Stimulated activated CD4-positive, alpha-beta T cell treated with anti-CD3 and anti-CD28 coated beads, TNF-alpha, amount 100 ng/mL, for 1 hour (primary cell): Measurements from ENCODE around the gene MMP19.
"Not testable (repeated sequence)": the region's sequence is repeated elsewhere in the genome, so short reads cannot be mapped to it uniquely, and the experiment has no call there.

Experiments used
- DNase-seq, 3 donors: peaks; one replicate each; pipeline ENCODE4 v3.0.0-alpha.2; 2020; ENCODE audit warnings: low read depth in 3 of 3, low spot score in 1 of 3

The MMP19 gene

DNA sequence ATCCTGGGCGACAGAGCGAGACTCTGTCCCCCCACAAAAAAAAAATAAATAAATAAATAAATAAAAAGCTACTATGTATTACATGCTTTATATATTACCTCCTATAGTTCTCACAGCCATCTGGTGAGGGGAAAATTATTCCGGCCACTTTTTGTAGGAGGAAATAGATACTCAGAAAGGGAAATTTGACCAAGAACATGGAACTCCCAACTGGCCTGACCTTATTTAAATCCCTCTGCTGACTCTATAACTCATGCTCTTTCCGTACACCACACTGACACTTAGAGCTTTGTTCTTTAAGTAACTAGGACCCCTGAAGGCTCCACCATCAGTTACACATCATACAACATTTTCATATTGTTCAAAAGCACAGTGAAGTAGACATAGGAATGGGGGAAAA is 2.2 kb upstream of the MMP19 start:
- DNase-seq = no peak

DNA sequence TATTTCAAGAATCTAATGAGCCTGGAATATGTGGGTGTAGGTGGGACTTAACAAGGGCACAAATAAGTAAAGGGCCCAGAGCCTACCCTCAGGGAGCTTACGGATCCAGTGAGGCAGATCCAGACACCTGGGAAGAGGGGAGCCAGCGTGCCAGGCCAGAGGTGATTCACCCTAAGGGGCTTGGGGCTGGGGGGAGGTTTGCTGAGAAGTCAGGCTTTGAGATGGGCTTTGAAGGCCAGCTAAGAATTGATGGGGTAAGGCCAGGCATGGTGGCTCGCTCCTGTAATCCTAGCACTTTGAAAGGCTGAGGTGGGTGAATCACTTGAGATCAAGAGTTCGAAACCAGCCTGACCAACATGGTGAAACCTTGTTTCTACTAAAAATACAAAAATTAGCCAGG is 695 bp upstream of the MMP19 start:
- DNase-seq = no peak

DNA sequence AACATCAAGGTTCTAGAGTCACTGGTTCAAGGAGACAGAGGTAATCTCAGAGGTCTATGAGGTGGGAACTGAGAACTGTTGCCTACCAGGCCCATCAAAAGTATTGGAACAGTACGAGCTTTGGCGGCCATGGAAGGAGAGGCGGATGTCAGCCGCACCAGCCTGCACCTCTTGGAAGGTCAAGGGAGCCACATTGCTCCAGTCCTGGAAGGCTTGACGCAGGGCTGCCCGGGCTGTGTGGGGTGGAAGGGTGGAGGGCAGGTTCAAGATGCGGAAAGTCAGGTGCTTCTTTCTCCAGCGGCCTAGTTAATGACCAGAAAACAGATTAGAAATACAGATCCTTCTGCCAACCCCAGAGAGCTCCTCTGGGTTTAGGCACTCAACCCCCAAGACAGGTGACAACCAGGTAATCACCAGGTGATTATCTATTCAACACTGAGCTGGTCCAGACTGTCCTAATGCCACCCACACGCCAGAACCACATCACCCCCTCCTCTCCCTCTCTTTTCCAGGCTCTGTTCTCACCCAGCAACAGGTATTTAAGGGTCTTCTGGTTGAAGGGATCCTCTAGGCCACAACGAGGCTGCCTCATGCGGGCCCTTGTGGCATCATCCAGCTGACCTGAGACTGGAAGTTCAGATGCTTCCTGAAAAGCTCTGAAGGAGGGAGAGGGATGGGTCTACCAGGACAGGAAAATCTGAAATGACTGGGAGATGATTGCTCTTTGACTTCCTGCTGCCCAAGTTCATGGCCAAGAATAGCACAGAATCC is 2.0 kb downstream of the MMP19 start:
- no peak for DNase-seq

DNA sequence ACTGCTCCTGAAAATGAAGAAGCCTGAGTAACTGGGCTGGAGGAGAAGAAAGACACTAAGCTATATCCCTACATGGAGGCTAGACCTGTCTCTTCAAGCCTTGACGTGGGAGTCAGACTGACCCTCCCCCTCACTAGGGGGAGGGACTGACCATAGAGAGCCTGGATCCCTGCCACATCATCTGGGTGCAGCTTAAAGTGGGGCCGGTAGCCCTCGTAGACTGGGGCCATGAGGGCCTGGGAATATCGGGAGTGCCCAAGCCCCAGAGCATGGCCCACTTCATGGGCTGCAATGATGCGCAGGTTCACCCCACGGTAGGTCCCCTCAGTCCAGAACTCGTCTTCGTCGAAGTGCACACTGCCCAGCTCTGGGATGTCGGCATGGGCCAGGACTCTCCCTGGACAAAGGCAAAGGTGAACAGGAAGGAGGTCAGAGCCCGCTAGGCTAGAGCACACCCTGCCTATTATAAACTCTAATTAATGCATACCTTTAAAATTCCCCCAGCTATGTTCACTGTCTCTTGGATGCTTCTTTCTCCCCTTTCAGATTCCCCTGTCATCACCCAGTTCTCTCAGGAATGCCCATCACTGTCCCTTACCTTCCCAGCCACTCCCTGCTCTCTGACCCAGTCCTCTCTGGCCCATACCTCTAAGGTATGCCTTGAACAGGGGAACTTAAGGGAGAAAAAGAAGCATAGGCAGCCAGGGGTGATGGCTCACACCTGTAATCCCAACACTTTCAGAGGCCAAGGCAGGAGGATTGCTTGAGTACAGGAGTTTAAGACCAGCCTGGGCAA is 3.2 kb downstream of the MMP19 start:
- no peak for DNase-seq

DNA sequence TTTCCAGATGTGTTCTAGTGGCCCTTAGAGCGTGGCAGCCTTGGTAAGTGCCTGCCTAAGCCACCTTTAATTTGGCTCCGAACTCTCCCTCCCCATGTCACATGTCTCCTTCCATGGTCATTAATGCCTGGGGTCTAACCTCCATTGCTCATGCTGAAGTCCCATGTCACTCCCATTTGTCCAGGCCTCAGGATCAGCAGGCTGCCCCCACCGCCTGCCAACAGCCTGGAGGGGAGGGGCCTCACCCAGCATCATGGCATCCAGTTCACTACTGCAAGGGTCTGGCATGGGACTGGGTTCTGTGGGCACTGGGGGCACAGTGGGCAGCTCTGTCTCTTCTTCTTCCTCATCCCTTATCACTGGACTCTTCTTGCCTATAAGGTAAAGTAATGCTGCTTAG is 4.4 kb downstream of the MMP19 start:
- no peak for DNase-seq

DNA sequence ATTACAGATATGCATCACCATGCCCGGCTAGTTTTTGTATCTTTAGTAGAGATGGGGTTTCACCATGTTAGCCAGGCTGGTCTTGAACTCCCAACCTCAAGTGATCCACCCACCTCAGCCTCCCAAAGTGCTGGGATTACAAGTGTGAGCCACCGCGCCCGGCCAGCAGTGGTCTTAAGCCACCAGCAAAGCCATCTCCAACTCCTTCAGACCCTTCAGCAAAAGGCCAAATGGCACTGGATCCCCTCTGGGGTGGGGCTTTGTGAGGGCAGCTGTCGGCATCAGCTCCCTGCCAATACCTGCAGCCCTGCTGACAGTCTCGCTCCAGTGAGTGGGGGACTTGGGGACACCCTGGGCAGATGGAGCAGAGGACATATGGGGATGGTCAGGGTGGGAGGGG is 8.3 kb downstream of the MMP19 start:
- not testable (repeated sequence) for DNase-seq

DNA sequence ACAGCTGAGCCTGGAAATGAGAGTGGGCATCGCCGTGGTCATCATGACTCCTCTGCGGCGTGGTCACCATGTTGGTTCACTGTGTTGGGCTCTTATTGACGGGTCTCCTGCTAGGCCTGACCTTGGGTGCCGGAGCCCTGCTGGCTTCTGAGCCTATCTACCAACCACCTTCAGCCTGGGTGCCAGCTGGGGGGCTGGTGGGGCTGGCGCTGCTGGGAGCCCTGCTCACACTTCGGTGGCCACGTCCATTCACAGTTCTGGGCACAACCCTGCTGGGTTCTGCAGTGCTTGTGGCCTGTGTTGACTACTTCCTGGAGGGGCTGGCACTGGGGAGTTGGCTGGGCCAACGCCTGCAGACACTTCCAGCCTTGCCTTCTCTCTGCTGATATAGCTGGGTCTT is 9.7 kb downstream of the MMP19 start:
- no peak for DNase-seq

DNA sequence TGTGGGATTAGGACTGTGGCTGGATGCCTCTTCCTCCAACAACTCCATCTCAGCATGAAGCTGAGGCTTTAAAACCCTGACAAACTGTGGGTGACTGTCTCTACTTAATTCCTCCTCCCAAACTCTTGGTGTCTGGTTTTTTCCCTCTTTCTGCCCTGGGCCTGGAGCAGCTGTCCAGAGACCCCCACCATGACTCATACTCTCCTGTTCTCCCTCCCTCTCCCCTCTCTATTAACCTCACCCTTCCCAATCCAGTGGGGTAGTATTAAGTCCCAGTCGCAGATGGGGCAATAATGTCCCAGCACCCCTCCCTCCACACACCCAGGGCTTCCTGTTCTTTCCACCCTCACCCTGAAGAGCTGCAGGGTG is 11.3 kb downstream of the MMP19 start:
- DNase-seq = no peak

DNA sequence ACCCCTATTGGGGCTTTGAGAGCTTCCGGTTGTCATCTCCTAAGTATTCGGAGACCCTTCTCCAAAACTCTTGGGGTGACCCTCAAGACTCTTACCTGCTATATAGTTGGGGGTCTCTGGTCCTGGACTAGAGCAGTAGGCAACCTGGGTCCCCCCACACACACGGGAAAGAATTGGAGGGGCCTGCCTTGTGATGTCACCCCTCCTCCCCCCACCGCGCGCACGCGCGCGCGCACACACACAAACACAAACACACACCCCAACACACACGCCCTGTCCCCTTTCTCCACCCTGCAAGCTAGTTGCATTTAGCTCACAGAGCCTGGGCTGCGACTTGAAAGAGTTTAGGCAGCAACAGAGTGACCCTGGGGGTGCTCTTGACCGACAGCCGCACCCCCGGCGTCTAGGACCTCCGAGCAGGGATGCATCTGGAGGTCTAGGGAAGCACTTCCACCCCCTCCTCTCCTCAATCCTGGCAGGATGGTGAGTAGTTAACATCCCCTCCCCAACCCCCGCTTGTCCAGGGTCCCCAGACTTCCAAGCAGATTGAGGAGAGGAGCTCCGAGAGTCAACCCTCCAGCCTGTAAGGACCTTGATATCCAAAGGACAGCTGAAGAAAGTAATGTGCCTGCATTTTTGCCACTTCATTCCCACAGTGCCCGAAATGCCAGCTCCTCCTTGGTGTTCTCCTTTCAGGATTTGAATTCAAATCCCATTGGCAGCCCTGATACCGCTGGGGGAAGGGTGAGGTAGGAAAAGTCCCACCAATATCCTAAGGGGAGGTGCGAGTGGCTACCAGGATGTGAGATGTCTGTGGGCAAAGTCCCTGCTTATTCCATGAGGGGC is 11.9 kb downstream of the MMP19 start:
- no peak for DNase-seq

DNA sequence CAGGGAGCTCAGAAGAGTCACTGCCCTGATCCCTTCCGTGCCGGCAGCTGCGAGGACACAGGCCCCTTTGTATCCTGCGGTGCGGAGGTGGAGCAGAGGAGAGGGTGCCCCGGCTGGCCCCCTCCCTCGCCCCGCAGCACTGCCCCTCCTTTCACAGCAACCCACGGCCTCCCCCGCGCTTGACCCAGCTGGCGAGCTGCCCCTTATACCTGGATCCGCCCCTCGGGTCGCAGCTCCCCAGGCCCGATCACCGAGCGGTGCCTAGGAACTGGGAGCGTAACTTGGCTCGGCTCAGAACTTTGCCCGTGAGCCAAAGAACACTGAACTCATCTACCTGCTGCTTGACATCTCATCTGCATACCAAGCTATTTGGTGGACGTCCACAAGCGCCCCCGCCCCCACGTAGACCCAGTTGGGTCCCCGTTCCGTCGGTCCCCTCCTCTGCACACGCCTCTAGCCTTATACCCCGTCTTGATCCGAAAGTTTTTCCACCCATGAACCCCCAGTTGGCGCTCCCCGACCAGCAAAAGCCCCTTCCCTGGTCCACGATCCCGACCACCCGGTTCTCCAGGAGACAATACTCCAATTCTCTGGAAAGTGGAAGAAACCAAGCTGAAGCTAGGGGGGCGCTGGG is 12.7 kb downstream of the MMP19 start:
- DNase-seq = peak in 1 of 3 donors; percentile 30

DNA sequence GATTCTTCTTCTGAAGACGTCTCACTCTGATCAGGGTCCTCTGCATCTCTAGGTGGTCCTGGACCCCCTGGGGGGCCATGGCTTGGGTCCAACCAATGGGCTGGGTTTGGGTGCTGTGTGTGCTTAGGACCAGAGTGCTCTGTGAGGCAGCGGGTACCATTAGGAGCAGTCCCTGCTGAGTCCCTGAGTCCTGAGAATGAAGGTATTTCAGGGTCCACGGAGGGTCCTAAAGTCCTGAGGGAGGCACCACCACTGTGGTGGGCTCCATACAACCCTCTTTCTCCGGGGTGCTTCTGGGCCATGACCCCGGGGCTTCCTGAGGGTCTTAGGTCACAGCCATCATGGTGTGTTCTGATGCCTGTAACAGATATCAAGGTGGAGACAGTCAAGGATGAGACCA is 14.4 kb downstream of the MMP19 start:
- DNase-seq = no peak

DNA sequence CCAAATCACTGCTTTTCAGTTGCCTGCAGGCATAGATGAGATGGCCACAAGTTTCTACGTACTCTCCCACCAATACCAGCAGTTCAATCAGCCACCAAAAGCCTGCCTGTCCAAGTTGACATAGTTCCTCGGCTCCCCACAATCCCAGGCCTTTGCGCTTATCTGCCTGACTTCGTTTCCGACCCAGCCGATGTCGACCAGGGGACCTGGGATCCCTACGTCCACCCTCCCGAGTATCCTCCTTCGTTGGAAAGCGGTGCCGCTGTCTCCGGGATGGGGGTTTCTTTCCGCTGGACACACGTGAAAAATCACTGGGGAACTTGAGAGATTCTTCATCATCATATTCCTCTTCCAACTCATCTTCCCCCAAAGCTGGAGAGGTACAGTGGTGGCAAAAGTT is 14.9 kb downstream of the MMP19 start:
- DNase-seq = no peak

DNA sequence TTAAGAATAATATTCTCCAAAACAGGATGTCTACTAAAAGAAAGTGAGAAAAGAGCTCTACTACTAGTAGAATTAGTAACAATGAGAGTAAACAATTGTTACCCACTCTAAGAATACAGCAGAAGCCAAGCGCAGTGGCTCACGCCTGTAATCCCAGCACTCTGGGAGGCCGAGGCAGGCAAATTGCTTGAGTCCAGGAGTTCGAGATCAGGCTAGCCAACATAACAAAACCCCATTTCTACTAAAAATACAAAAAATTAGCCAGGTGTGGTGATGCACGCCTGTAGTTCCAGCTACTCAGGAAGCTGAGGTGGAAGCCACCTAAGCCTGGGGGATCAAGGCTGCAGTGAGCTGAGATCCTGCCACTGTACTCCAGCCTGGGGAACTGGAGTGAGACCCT is 18.0 kb downstream of the MMP19 start:
- no peak for DNase-seq

DNA sequence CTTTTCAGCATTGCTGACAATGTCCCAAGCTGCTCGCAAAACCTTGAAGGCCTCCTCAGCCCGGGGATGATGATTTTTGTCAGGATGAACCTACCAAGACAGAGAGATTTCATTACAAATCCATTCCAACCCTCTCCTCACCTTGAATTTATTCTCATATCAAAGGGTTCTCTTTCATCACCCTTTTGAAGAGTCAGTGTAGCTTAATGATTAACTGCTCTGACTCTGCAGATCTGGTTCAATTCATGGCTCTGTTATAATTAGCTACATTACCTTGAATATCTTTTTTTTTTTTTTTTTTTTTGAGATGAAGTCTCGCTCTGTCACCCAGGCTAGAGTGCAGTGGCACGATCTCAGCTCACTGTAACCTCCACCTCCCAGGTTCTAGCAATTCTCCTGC is 19.3 kb downstream of the MMP19 start:
- no peak for DNase-seq

DNA sequence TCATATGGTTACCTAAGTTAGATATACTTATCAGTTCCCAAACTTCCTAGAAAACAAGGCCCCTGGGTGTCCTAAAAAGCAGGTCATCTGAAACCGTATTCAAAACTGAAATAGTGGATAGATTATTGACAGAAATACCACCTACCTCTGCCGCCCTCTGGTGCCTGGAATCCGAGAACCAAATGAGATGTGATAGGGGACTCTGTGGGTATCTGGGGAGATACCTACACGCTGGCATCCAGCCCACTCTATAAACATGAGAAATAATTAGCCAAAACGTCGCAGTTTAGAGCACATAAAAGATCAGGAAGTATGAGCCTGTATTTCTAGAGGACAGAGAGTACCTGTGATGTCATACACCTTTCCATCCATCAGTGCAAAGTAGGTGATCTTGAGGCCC is 20.5 kb downstream of the MMP19 start:
- no peak for DNase-seq

DNA sequence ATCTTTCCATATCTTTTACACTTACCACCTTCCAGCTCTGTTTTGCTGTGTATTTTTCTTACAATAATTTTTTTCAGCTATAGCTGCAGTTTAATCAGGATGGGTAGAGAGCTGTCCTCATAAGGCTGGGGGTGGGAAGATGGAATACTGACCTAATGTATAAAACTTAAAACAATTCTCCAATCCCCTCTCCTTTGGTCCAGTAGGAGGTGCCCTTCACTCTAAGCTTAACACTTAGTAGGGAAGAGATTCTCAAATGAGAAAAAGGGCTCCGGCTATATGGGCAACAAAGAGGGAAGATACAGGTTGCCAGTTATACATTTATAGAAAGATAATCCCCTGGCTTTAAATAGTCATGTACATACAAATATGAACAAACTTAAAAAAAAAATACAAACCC is 22.1 kb downstream of the MMP19 start:
- DNase-seq = no peak

DNA sequence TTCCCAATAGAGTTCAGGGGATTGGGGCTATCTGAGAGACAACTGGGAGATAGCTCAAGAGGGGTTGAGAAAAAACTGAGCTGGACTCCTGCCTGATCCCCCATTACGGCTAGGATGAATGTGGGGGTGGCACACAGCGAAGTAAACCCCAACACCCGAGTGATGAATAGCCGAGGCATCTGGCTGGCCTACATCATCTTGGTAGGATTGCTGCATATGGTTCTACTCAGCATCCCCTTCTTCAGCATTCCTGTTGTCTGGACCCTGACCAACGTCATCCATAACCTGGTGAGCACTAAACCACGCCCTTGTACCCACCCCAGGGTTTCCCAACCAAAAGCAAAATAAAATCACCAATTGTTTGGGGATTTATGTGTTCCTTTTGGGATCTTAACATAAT is 23.9 kb downstream of the MMP19 start:
- DNase-seq = no peak

DNA sequence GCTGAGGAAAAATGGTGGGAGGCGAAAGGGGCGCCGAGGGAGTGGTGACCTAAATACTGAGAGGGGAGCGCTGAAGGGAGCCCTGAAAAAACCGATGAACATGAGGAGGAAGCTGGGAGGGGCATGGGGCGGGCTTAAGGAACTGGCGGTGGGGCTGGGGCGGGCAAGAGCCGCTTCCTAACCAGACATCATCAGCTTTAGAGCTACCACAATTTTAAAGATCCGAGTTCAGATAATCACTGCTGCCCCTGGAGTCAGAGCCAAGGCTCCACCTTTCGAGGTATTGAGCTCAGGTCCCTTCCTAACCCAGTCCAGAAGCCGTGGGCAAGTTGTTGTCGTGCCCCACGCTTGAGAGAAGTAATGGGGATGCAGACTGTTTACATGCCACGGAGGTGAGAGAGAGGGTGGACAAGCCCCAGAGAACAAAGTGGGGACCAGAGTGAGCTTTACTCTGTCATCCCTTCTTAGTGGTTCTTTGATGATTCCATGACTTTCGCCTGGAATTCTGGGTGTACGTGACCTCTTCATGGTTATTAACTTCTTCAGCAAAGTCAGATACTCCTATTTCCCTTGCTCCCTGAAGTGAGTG is 24.5 kb downstream of the MMP19 start:
- peak in 1 of 3 donors; percentile 23 for DNase-seq

DNA sequence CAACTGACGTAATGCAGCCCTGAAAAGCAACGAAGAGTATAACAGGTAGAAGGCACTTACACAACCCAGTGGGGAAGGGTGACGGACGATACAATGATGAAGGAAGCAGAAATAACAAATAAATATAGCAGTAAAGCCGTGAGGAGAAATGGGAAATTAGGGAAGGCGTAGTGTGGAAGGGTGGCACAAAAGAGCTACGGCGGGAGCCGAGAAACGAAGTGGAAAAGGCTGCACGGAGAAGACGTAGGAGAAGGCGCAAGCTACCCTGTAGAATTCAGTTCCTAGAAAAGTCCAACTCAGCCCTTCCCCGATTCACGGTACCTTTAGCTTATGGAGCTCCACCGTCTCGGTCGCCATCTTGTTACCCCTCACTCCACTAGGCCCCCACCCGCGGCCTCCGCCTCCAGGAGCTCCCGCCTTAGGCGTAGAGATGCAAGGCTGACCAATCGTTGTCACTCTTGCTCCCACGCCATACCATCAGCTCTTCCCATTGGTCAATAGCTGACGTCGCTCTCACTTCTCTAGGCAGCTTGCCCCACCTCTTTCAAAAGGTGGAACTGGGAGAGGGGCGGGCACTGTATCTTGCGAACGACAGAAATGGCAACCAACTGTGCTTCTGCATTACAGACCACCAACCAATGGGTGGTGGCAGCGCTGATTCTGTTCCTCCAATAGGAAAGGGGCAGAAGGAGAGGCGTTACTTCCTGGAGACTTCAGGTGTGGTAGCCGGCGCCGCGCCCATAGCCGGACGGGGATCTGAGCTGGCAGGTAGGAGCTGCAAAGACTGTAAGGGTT is 25.2 kb downstream of the MMP19 start, which contains the start of the genes ORMDL2 and SARNP:
Gene ORMDL2, plus strand, starts transcription at position 697 of the 795 bp plus-strand sequence. CDS start 959 bp downstream, outside the sequence.
Gene SARNP, minus strand, starts transcription at position 380 of the 795 bp plus-strand sequence. Its CDS starts 23 bp downstream, at position 357.
- peak; percentile 83 to 95 (median 92) for DNase-seq

DNA sequence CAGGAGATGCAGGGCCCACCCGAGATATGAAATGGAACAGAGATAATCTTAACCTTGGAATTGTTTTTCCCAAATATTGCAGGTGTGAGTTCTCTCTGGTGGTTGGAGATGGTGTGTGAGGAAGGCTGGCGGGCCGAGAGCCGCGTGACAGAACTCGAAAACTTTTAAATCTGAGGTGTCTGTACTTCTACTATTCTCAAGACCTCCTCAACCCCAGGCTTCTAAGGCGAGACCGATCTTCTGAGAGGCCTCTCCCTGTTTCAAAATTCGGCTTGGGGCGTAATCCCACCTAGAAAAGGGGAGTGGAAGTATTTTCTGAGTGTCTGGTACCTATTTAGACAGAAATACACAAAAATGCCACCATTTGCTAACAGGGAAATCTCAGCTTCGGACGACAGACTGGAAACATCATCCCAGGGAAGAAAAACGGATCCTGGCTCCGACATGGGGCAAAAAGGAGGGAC is 25.8 kb downstream of the MMP19 start:
- DNase-seq = no peak
